ENCODE data around the gene DUSP22.

The DUSP22 gene

GRCh38 chr6:380234-381218 lies 88.2 kb downstream of the DUSP22 start:
- no peak for DNase-seq (ENCODE audit: low read depth in 2 of 2)

GRCh38 chr6:381742-382461 lies 89.6 kb downstream of the DUSP22 start:
- no peak for DNase-seq (ENCODE audit: low read depth in 2 of 2)

GRCh38 chr6:382883-383810 lies 90.9 kb downstream of the DUSP22 start:
- no peak for DNase-seq (ENCODE audit: low read depth in 2 of 2)

GRCh38 chr6:383856-384255 lies 91.6 kb downstream of the DUSP22 start:
- no peak for DNase-seq (ENCODE audit: low read depth in 2 of 2)

- DNase-seq (ENCODE audit: low read depth in 2 of 2), result no peak
These were observed 92.6 kb downstream of the DUSP22 start for GRCh38 chr6:384898-385297.

- DNase-seq (ENCODE audit: low read depth in 2 of 2), result no peak
These were observed 93.3 kb downstream of the DUSP22 start for GRCh38 chr6:385614-386013.

- no peak for DNase-seq (ENCODE audit: low read depth in 2 of 2)
These were observed 94.5 kb downstream of the DUSP22 start for GRCh38 chr6:386688-387266.

- no peak for DNase-seq (ENCODE audit: low read depth in 2 of 2)
These were observed 95.0 kb downstream of the DUSP22 start for GRCh38 chr6:387293-387741.

- DNase-seq (ENCODE audit: low read depth in 2 of 2), result no peak
These were observed 96.1 kb downstream of the DUSP22 start for GRCh38 chr6:388202-388903.

GRCh38 chr6:389143-389542 lies 96.9 kb downstream of the DUSP22 start:
- no peak for DNase-seq (ENCODE audit: low read depth in 2 of 2)

GRCh38 chr6:389622-390021 lies 97.3 kb downstream of the DUSP22 start:
- no peak for DNase-seq (ENCODE audit: low read depth in 2 of 2)

GRCh38 chr6:390914-391558 lies 98.7 kb downstream of the DUSP22 start:
- no peak for DNase-seq (ENCODE audit: low read depth in 2 of 2)

GRCh38 chr6:391559-392440 lies 99.5 kb downstream of the DUSP22 start, which contains the start of gene IRF4:
IRF4 (plus strand) TSS chr6:391752; CDS start chr6:393153, 1,401 bp downstream.
- peak in 1 of 2 donors; percentile 49 for DNase-seq (ENCODE audit: low read depth in 2 of 2)

- DNase-seq (ENCODE audit: low read depth in 2 of 2), result no peak
These were observed 100.4 kb downstream of the DUSP22 start for GRCh38 chr6:392441-393390.

GRCh38 chr6:393391-394221 lies 101.3 kb downstream of the DUSP22 start:
- no peak for DNase-seq (ENCODE audit: low read depth in 2 of 2)

GRCh38 chr6:394641-395289 lies 102.5 kb downstream of the DUSP22 start:
- DNase-seq (ENCODE audit: low read depth in 2 of 2), result no peak

Measured in stimulated activated CD8-positive, alpha-beta memory T cell treated with anti-CD3 and anti-CD28 coated beads, Interleukin-7, amount 100 ng/mL, for 1 hour (primary cell).